ENCODE results near the gene ACTL8.

Gene ACTL8

GRCh38 chr1:17780916-17781315 is 25.8 kb downstream of the ACTL8 start:
- Histone ChIP-seq H3K4me3 (ENCODE audit: low read length) (no peak overlapping the region), H3K9me3 (ENCODE audit: control insufficient read depth, insufficient read depth, low read length) (no peaks in the 10 kb centered on the region), H3K4me1 (ENCODE audit: control insufficient read depth, insufficient read depth, low read length) (no peaks in the 10 kb centered on the region; the same call in 1 of the 2 replicates), H3K27ac (ENCODE audit: low read length) (no peak overlapping the region), H3K27me3 (ENCODE audit: control insufficient read depth, insufficient read depth, low read length) (no peaks in the 10 kb centered on the region; the same call in 1 of the 2 replicates), H3K36me3 (ENCODE audit: control insufficient read depth, insufficient read depth, low read length) (no peaks in the 10 kb centered on the region)
- WGBS (ENCODE audit: insufficient coverage, insufficient read length), result no CpG with 5 or more reads among the region's 4 CpGs
- DNase-seq (ENCODE audit: low read depth, low spot score), result no peak

DNA sequence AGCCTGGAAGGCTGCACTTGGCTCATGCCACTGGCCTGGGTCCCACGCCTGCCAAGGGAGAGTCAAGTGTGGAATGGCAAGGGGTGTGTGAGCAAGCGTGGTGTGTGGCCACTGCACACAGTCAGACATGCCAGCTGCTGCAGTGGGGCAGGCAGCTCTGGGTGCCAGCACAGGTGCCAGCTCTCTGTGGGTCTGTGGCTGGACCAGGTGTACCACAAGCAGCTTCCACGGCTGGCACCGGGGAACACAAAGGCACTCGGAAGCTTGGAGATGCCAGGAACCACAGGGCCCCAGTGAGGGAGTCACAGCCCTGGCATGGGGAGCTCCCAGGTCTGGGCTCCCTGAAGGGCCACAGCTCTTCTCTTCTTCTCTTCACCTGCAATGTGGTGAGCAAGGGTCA is 34.8 kb downstream of the ACTL8 start:
- no peak overlapping the region for H3K4me3 ChIP-seq (ENCODE audit: low read length)
- WGBS (ENCODE audit: insufficient coverage, insufficient read length), result no CpG with 5 or more reads among the region's 5 CpGs
- no peaks in the 10 kb centered on the region; the same call in 1 of the 2 replicates for H3K27me3 ChIP-seq (ENCODE audit: control insufficient read depth, insufficient read depth, low read length)
- no peak overlapping the region for H3K27ac ChIP-seq (ENCODE audit: low read length)
- no peaks in the 10 kb centered on the region for H3K4me1 ChIP-seq (ENCODE audit: control insufficient read depth, insufficient read depth, low read length)
- DNase-seq (ENCODE audit: low read depth, low spot score), result no peak
- no peaks in the 10 kb centered on the region for H3K9me3 ChIP-seq (ENCODE audit: control insufficient read depth, insufficient read depth, low read length)
- no peaks in the 10 kb centered on the region; the same call in 1 of the 2 replicates for H3K36me3 ChIP-seq (ENCODE audit: control insufficient read depth, insufficient read depth, low read length)

- DNase-seq (ENCODE audit: low read depth, low spot score), result no peak
- H3K27me3 ChIP-seq (ENCODE audit: control insufficient read depth, insufficient read depth, low read length), result no peaks in the 10 kb centered on the region
- no peaks in the 10 kb centered on the region for H3K9me3 ChIP-seq (ENCODE audit: control insufficient read depth, insufficient read depth, low read length)
- H3K4me3 ChIP-seq (ENCODE audit: low read length), result no peak overlapping the region
- no peaks in the 10 kb centered on the region for H3K4me1 ChIP-seq (ENCODE audit: control insufficient read depth, insufficient read depth, low read length)
- WGBS (ENCODE audit: insufficient coverage, insufficient read length), result no CpG with 5 or more reads among the region's 4 CpGs
- H3K36me3 ChIP-seq (ENCODE audit: control insufficient read depth, insufficient read depth, low read length), result no peaks in the 10 kb centered on the region; the same call in 1 of the 2 replicates
- H3K27ac ChIP-seq (ENCODE audit: low read length), result no peak overlapping the region
Observed at GRCh38 chr1:17790383-17791054, 35.4 kb downstream of the ACTL8 start.

DNA sequence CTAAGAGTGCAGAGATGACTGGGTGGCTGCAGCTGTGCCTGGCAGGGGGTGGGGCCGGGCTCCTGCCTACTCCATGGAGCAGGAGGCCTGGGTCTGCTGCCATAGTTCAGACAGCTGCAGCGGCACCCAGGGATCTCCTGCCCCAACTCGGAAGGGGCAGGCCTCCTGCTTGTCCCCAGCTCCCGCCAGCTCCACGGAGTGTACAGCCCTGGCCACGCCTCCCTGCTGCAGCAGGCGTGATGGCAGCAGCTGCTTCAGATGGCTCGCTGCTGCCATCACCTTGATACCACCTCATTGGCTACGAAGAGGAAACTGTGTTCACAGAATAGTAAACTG is 35.9 kb downstream of the ACTL8 start:
- H3K36me3 ChIP-seq (ENCODE audit: control insufficient read depth, insufficient read depth, low read length), result no peaks in the 10 kb centered on the region; the same call in 1 of the 2 replicates
- H3K4me3 ChIP-seq (ENCODE audit: low read length), result no peak overlapping the region
- H3K4me1 ChIP-seq (ENCODE audit: control insufficient read depth, insufficient read depth, low read length), result no peaks in the 10 kb centered on the region
- no CpG with 5 or more reads among the region's 9 CpGs for WGBS (ENCODE audit: insufficient coverage, insufficient read length)
- no peak for DNase-seq (ENCODE audit: low read depth, low spot score)
- no peaks in the 10 kb centered on the region for H3K9me3 ChIP-seq (ENCODE audit: control insufficient read depth, insufficient read depth, low read length)
- H3K27ac ChIP-seq (ENCODE audit: low read length), result no peak overlapping the region
- no peaks in the 10 kb centered on the region for H3K27me3 ChIP-seq (ENCODE audit: control insufficient read depth, insufficient read depth, low read length)

DNA sequence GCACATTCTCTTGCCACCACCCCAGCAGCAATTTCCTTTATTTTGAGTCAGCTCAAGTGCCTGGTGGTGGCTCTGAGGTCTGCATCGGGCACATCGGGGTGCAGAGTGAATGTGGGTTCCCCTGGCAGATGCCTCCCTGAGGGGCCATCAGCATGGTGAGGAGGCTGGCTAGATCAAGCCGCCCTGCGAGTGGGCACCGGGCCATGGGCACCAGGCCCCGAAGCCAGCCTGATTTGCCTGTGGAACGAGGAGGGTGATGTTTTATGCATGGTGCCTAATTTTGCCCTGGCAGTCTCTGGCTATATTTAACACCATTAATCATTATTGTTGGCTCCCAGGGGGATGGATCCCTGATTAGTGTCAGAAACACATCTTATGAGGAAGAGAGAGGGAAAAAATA is 36.3 kb downstream of the ACTL8 start:
- no peak overlapping the region for H3K4me3 ChIP-seq (ENCODE audit: low read length)
- H3K4me1 ChIP-seq (ENCODE audit: control insufficient read depth, insufficient read depth, low read length), result no peaks in the 10 kb centered on the region
- no peak for DNase-seq (ENCODE audit: low read depth, low spot score)
- no CpG with 5 or more reads among the region's 7 CpGs for WGBS (ENCODE audit: insufficient coverage, insufficient read length)
- H3K27ac ChIP-seq (ENCODE audit: low read length), result no peak overlapping the region
- H3K36me3 ChIP-seq (ENCODE audit: control insufficient read depth, insufficient read depth, low read length), result no peaks in the 10 kb centered on the region; the same call in 1 of the 2 replicates
- no peaks in the 10 kb centered on the region for H3K9me3 ChIP-seq (ENCODE audit: control insufficient read depth, insufficient read depth, low read length)
- no peaks in the 10 kb centered on the region for H3K27me3 ChIP-seq (ENCODE audit: control insufficient read depth, insufficient read depth, low read length)

- Histone ChIP-seq H3K4me1 (ENCODE audit: control insufficient read depth, insufficient read depth, low read length) (no peaks in the 10 kb centered on the region), H3K36me3 (ENCODE audit: control insufficient read depth, insufficient read depth, low read length) (no peaks in the 10 kb centered on the region; the same call in 1 of the 2 replicates), H3K27me3 (ENCODE audit: control insufficient read depth, insufficient read depth, low read length) (no peaks in the 10 kb centered on the region), H3K27ac (ENCODE audit: low read length) (no peak overlapping the region), H3K4me3 (ENCODE audit: low read length) (no peak overlapping the region), H3K9me3 (ENCODE audit: control insufficient read depth, insufficient read depth, low read length) (no peaks in the 10 kb centered on the region)
- no peak for DNase-seq (ENCODE audit: low read depth, low spot score)
- no CpG with 5 or more reads among the region's 6 CpGs for WGBS (ENCODE audit: insufficient coverage, insufficient read length)
Observed at GRCh38 chr1:17792421-17792820, 37.3 kb downstream of the ACTL8 start.

DNA sequence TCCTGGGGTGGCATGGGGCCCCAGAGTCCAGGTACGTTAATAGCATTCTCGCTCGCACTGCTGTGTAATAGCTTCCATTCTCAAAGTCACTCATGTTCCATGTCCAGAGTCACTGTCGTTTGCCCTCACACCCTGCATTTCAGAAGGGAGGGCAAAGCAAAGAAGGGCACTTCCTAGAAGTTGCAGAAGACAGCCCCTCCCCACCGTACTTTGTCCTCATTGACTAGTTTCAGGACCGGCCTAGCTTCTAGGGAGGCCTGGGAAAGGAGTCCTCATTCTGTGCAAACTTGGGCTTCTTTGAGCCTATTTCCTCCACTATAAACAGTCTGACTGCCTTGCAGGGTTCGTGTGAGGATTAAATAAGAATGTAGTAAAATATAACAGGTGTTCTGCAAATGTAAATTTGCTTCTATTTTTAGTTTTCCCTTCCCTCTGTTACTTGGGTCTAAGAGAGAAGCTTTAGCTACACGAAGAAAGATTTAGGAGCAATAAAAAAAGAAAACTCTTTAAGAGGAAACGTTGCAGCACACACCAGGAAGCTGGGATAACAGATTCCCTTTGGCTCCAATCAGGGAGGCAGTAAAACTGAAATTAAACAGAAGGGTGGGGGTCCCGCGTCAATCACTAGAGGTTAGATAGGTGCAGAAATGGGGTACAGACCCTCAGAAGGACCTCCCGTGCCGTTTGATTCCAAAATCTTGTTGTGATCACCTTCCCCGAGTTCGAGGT is 40.1 kb downstream of the ACTL8 start:
- H3K4me1 ChIP-seq (ENCODE audit: control insufficient read depth, insufficient read depth, low read length), result no peaks in the 10 kb centered on the region
- no CpG with 5 or more reads among the region's 15 CpGs for WGBS (ENCODE audit: insufficient coverage, insufficient read length)

GRCh38 chr1:17795836-17796645 is 40.9 kb downstream of the ACTL8 start:
- H3K36me3 ChIP-seq (ENCODE audit: control insufficient read depth, insufficient read depth, low read length), result no peaks in the 10 kb centered on the region
- no peak for DNase-seq (ENCODE audit: low read depth, low spot score)
- no CpG with 5 or more reads among the region's 10 CpGs for WGBS (ENCODE audit: insufficient coverage, insufficient read length)
- no peak overlapping the region for H3K4me3 ChIP-seq (ENCODE audit: low read length)
- no peaks in the 10 kb centered on the region for H3K27me3 ChIP-seq (ENCODE audit: control insufficient read depth, insufficient read depth, low read length)
- no peak overlapping the region for H3K27ac ChIP-seq (ENCODE audit: low read length)
- H3K4me1 ChIP-seq (ENCODE audit: control insufficient read depth, insufficient read depth, low read length), result no peaks in the 10 kb centered on the region
- no peaks in the 10 kb centered on the region for H3K9me3 ChIP-seq (ENCODE audit: control insufficient read depth, insufficient read depth, low read length)

More for the DNA sequence above, 40.1 kb downstream of the ACTL8 start:
- Histone ChIP-seq H3K27ac (ENCODE audit: low read length) (no peak overlapping the region), H3K36me3 (ENCODE audit: control insufficient read depth, insufficient read depth, low read length) (no peaks in the 10 kb centered on the region), H3K9me3 (ENCODE audit: control insufficient read depth, insufficient read depth, low read length) (no peaks in the 10 kb centered on the region), H3K27me3 (ENCODE audit: control insufficient read depth, insufficient read depth, low read length) (no peaks in the 10 kb centered on the region), H3K4me3 (ENCODE audit: low read length) (no peak overlapping the region)
- DNase-seq (ENCODE audit: low read depth, low spot score), result no peak

GRCh38 chr1:17797478-17797877 is 42.3 kb downstream of the ACTL8 start:
- Histone ChIP-seq H3K27me3 (ENCODE audit: control insufficient read depth, insufficient read depth, low read length) (no peaks in the 10 kb centered on the region), H3K27ac (ENCODE audit: low read length) (no peak overlapping the region), H3K9me3 (ENCODE audit: control insufficient read depth, insufficient read depth, low read length) (no peaks in the 10 kb centered on the region), H3K4me3 (ENCODE audit: low read length) (no peak overlapping the region), H3K36me3 (ENCODE audit: control insufficient read depth, insufficient read depth, low read length) (no peaks in the 10 kb centered on the region), H3K4me1 (ENCODE audit: control insufficient read depth, insufficient read depth, low read length) (no peaks in the 10 kb centered on the region)
- no peak for DNase-seq (ENCODE audit: low read depth, low spot score)
- no CpG with 5 or more reads among the region's 8 CpGs for WGBS (ENCODE audit: insufficient coverage, insufficient read length)

DNA sequence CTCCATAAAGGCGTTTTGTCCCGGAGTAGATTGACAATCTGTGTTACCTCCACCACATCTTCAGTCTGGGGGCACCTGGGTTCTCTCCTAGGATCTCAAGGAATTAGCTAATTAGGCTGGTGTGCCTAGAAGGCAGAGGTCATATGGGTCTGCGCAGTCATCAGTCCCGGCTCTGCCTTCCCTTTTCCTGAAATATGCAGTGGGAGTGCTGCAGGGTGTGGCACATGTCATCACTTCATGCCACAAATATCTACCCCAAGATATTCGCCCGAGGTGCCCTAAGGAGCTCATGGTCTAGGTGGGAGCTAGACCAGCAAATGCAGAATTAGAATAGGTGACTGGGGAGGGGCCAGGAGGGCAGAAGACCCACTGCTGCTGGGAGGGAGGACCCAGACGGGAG is 42.9 kb downstream of the ACTL8 start:
- Histone ChIP-seq H3K36me3 (ENCODE audit: control insufficient read depth, insufficient read depth, low read length) (no peaks in the 10 kb centered on the region), H3K4me1 (ENCODE audit: control insufficient read depth, insufficient read depth, low read length) (no peaks in the 10 kb centered on the region), H3K9me3 (ENCODE audit: control insufficient read depth, insufficient read depth, low read length) (no peaks in the 10 kb centered on the region), H3K27me3 (ENCODE audit: control insufficient read depth, insufficient read depth, low read length) (no peaks in the 10 kb centered on the region), H3K27ac (ENCODE audit: low read length) (no peak overlapping the region), H3K4me3 (ENCODE audit: low read length) (no peak overlapping the region)
- WGBS (ENCODE audit: insufficient coverage, insufficient read length), result no CpG with 5 or more reads among the region's 7 CpGs
- no peak for DNase-seq (ENCODE audit: low read depth, low spot score)

Measured in iPS DF 6.9 (cell line).